Esophagus muscularis mucosa (tissue), 4 donors: ENCODE results near the gene ATP1A4.

Source experiments
- CTCF ChIP-seq, 3 experiments: fragments of 200-600 bp in 2 of 3; fragments of 450-650 bp in 1 of 3; sonication (generic) in 2 of 3; IDR thresholded peaks; one replicate each; pipeline ENCODE4 v1.5.1; 2017 to 2019; ENCODE audit warnings: antibody characterized with exemption in 3 of 3, mild to moderate bottlenecking in 2 of 3, moderate library complexity in 1 of 3
- EP300 ChIP-seq: sonication (generic); formaldehyde crosslinking; IDR thresholded peaks from one replicate; pipeline ENCODE4 v1.6.1; 2017; ENCODE audit warnings: antibody characterized with exemption
- POLR2A ChIP-seq: fragments of 450-650 bp; IDR thresholded peaks from one replicate; pipeline ENCODE4 v1.6.1; 2017; ENCODE audit warnings: antibody characterized with exemption, moderate library complexity, mild to moderate bottlenecking, low read depth

- no peak for TF ChIP-seq CTCF (IDR thresholded peaks at IDR 0.05)
- TF ChIP-seq EP300 = no peak
- TF ChIP-seq POLR2A = no peak
Measured at GRCh38 chr1:160167056-160167455, 15.7 kb downstream of the ATP1A4 start.
